H1 (cell line): ENCODE measurements around the gene DNAJC5G.
"Not testable (repeated sequence)": the region's sequence is repeated elsewhere in the genome, so short reads cannot be mapped to it uniquely, and the experiment has no call there.

Experiments
- CEBPB ChIP-seq: IDR thresholded peaks from 2 replicates; pipeline ENCODE4 v1.6.1; 2012; ENCODE audit warnings: low read depth, low read length
- KDM5A ChIP-seq: fragments of 200-600 bp; IDR thresholded peaks from 2 replicates; pipeline ENCODE4 v1.7.1; 2012; ENCODE audit warnings: mild to moderate bottlenecking, low read length, inconsistent platforms, mixed read lengths
- POLR2A ChIP-seq, 2 experiments: IDR thresholded peaks; 1 replicate in 1 of 2; 2 replicates in 1 of 2; pipeline ENCODE4 v1.6.1; 2011; ENCODE audit warnings: low read depth in 2 of 2, low read length in 2 of 2, mild to moderate bottlenecking in 2 of 2; ENCODE audit errors: control extremely low read depth in 1 of 2
- POLR2AphosphoS5 ChIP-seq: IDR thresholded peaks from 2 replicates; pipeline ENCODE4 v1.6.1; 2011; ENCODE audit warnings: low read depth, low read length
- RXRA ChIP-seq: IDR thresholded peaks from 2 replicates; pipeline ENCODE4 v1.6.1; 2011; ENCODE audit warnings: low read depth, mild to moderate bottlenecking, low read length, moderate library complexity; ENCODE audit not compliant: insufficient read depth

GRCh38 chr2:27272537-27273522 lies 2.4 kb upstream of the DNAJC5G start:
- TF ChIP-seq RXRA; CEBPB; KDM5A; POLR2AphosphoS5; POLR2A (IDR thresholded peaks at IDR 0.05; ENCODE audit: control extremely low read depth in 1 of 2, low read depth in 2 of 2, low read length in 2 of 2): not testable (repeated sequence)
